Embryonic facial prominence (tissue), 1 donor: ENCODE measurements around the gene RAB11FIP2.

ENCODE experiments used
- DNase-seq: peaks from one replicate; pipeline ENCODE4 v3.0.0-alpha.2; 2016; ENCODE audit errors: extremely low spot score

Gene RAB11FIP2

DNA sequence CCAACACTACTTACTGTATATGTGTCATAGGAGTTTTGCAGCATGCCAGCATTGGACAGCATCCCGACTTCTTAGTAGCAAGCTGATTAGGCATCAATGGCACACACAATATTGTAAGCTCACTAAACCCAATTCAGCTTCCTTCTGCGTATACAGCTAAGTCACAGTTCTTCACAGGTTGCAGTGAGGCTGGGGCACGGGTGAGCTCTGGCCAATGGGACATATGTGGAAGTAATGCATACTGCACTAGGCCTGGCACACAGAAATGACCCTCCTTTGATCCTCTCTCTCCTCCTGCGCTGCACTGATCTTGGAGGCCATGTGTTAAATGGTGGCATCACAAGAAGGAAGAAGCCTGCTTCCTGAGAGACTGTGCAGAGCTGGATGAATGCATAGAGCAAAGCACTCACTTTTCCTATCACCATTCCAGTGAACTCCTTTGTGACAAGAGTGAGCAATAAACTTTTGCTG lies 11.9 kb downstream of the RAB11FIP2 start:
- DNase-seq, result no peak

DNA sequence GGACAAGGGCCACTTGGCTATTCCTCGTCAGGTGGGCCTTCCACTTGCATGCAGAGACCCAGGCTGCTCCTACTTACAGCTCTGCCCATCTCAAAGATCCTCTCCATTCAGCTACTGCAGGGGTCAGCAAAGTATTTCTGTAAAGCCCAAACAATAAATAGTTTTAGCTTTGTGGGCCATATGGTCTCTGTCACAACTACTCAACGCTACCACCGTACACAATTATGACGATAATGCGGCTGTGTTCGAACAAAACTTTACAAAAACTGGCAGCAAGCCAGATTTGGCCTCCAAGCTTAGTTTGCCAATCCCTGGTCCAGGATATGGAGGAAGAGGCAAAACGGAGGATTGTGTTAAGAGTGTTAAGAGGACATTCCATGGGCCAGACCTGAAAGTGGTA lies 12.8 kb downstream of the RAB11FIP2 start:
- no peak for DNase-seq

DNA sequence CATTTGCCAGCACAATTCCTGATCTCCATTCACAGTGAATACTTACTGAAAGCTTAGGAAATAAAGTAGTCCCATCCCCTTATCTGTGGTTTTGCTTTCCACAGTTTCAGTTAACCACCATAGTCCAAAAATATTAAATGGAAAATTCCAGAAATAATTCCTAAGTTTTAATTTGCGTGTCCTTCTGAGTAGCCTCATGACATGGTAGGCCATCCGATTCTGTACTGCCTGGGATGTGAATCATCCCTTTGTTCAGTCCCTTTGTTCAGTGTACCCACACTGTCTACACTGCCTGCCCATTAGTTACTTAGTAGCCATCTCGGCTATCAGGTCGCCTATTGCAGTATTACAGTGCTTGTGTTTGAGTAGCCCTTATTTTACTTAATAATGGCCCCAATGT lies 14.2 kb downstream of the RAB11FIP2 start:
- no peak for DNase-seq

DNA sequence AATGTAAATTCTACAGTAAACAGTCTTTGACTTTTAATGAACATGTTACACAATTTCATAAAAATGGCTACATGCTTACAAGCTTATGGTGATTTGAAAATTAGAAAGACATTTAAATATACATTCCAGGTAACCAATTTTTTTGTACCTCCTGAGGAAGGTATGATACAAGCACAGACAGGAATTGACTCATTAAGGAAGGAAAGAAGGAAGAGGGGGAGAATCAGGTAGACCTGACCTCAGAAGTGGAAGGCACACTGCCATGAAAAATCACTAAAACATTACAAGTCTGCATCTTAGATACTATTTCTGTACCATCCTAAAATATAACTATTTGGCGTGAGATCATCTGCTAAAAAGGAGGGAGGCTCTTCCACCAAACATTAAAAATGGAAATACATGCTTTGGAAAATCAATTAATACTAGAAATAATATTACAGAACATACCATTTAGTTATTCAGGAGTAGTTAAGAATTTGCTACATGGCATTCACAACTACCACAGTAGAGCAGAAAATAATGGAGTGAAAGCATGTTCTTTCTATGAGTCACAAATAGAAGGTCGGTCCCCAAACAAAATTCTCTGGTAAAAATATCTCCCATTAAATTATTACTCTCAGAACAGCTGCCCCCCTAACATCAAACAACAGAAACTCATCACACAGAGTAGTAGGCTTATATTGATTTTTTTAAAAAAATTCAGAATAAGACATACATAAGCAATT lies 15.2 kb downstream of the RAB11FIP2 start:
- no peak for DNase-seq

DNA sequence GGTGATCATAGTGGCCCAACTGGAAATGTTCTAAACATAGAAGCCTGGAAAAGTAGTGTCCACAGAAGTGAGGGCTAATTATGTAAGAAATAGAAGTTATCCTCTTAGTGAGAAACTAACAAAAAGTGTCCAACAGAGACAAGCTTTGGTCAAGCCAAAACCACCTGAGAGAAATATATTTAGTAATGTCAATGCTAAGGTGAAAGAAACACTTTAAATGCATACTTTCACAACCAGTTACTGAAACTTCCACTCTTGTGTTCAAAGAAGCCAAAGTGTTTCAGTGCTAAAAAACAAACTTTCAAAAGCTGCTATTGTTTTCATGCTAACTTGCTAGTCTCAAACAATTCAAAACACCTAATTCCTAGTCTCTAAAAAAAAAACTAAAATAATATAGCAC lies 18.1 kb downstream of the RAB11FIP2 start:
- no peak for DNase-seq

DNA sequence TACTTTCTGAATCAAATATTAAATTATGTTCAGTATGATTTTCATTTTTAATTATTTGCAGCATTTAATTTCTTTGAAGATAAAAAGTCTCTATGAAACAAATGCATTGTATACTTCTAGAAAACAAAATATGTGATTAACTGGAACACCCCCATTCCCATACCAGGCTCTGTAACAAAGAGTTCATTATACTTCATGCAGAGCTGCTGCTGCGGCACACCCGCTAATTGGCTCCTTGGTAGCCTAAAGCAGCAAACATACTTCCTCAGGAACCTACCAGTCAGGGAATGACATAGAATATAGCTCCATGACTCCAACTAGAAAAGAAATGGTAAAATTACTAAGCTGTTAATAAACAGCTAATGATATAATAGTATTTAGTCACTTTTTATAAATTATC lies 19.3 kb downstream of the RAB11FIP2 start:
- no peak for DNase-seq

DNA sequence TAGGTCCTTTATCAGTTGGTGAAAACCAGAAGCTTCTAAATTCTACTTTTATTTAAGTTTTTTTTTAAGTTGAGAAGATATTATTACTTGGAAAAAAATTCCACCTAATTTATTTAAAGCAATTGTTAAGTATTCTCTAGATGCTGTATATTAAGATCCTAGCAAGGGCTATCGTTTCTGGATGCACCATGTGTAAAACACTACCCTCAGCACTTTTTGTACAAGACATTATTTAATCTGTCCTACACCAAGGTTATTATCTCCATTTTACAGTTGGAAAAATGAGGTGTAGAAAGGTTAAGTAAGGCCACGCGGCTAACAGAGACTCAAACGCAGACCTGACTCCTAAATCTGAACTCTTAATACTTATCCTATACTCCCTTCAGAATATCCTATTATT lies 19.8 kb downstream of the RAB11FIP2 start:
- DNase-seq, result no peak

DNA sequence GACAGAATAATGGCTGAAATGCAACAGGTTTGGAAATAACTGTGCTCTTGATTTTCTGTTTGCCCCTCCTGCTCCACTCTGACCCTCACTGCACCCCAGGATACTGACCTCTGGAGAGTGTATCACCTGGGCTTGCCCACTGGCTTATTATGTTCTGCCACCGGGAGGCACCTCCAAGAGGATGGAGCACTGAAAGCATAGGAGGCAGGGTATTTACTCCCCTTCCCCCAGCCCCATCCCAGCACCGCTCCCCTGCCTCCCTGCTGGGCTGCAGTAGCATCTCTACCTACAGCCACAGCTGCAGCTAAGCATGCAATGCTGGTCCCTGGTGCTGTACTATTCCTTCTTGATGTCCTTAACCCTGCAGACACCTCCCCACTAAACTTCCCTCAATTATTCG lies 26.4 kb downstream of the RAB11FIP2 start:
- no peak for DNase-seq

DNA sequence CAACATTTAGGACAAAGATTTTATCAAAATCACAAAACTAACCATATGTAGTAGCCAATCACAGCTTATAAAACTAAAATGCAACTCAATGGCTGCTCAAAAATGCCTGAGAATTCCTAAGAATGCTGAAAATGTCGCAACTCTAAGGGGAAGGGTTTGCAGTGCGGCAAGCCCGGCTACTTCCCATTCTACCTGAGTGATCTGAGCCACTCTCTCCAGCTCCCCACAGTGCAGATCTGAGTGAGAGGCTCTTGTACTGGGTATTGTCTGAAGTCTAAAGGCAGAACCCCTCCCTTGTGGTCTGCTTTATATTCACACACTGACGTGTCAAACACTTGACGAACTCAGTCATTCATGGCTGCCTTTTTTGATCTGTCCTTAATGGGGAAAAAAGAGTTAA lies 28.9 kb downstream of the RAB11FIP2 start:
- no peak for DNase-seq

DNA sequence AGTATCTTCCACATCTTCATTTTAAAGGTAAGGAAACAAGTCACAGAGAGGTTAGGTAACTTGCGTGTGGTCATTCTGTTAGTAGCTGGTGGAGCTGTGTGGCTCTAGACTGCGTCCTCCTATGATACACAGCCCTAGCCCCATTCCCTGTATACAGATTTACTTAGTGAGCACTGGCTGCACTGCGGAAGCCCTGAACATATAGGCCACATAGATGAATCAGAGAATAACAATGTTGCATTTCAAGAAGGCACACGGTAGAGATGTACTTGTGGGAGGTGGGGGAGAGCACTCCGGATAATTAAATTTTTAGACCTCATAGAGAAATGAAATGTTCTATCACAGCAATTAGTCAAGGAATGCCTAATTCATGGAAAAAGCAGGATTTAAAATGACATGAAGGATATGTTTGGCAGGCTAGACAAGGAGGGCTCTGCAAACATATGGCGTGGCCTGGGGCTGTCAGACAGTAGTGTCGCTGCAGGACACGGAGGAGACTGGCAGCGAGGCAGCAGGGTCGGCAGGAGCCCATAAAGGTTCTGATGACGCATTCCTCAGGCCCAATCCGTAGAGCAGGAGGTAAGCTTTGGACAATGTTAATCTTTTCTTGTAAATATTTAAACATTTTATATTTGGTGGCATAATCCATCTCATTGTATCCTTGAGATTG lies 29.5 kb downstream of the RAB11FIP2 start:
- DNase-seq, result no peak

DNA sequence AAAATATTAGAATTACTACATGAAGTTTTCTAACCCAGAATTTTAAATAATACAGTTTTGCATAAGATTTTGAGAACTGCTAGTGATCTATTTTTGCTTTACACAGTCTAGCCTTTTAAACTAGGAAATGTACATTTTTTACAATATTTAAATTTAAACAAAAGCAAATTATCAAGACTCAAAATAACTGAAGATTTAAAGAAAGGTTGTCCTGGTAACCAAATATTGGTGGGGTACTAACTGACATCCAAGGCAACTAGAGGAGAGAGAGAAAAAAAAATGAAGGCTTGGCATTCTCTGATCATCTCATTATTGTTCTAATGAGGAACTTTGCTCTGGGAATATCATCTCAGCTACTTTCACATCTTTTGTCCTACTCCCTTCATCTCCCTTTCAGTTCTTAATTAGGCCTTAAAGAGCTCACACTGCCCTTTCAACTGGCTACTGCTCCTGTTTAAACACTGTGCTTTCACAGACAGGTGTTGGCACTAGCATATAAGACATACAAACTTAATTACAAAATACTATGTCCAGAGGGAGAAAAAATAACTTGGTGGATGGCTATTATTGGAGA lies 33.7 kb downstream of the RAB11FIP2 start:
- no peak for DNase-seq

DNA sequence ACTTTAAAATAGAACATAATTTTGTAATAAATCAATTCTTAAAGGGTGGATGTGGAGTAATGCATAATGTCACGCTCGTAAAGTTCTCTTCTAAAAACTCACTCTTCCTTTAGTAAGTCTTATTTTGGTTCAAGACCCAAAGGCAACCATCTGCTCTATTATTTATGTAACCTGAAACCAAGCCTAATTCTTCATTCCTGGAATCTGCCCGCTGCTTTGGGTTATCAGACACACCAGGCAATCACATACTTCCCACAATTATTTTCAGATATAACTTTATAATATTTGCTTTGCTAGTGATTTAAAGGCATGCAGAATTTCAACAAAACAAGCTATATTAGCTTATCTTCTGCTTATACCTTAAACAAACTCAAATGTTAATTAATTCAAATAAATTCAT lies 39.0 kb downstream of the RAB11FIP2 start:
- no peak for DNase-seq

DNA sequence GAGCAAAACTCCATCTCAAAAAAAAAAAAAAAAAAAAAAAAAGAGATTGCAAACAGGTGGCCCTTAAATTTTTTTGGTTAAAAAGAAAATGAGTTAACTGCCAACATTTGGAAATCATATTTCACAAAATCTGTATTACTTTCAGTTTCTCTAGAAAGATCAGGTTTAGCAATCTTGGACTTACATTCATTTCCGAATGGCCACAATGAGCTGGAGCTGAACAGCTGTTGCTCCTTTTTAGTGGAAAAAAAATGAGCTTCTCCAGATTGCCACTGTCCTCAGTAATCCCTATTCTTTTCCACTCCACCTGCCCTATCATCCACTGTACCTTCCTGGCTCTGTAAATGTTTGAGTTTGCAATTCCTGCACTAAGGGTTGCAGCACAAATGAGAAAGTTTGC lies 43.6 kb downstream of the RAB11FIP2 start:
- DNase-seq, result no peak

DNA sequence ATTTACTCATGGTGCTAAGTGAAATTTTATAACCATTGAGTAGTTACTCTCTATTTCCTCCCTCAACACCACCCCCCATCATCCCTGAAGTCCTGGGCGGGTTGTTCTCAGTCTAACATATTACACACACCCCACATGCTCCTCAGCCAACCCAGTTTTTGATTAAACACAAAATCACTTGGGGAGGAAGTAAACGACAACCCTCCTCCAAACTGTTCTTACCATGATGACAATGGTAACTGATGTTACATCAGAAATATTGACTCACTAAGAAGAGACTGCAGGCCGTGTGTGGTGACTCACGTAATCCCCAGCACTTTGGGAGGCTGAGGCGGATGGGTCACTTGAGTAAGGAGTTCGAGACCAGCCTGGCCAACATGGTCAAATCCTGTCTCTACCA lies 44.2 kb downstream of the RAB11FIP2 start:
- no peak for DNase-seq

DNA sequence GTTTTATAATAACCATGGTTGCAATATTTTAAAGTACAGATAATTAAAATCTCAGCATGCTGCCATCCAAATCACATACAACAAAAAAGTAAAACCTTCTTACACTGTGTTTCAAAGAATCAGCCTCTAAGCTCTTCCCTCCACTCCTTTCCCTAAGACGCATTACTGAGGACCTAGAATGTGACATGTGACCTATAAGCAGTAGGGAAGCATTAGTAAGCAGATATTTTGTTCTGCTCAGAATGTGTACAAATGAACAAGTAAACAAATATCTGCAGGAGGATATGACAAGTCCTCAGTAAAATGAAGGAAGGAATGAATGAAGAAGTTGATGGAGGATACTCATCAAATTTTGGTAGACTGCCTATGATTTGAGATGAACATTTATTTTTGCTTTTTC lies 49.1 kb downstream of the RAB11FIP2 start:
- no peak for DNase-seq

DNA sequence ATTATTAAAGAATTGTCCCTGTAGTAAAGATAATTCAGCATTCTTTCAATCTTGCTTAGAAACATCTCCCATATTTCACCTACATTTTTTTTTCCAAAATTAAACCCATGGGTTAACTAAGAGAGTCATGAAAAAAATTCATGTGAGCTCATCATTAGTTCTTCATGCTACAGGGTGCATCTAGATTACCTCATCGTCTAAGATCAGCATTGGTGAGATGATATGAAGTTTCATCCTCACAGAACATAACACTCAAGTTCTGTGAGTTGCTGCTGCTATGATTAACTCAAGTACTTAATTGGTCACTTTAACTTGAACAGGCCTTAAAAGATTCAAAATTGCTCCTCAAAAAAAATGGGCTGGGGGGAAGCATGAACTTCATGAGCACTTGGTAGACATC lies 50.0 kb downstream of the RAB11FIP2 start:
- DNase-seq, result no peak

DNA sequence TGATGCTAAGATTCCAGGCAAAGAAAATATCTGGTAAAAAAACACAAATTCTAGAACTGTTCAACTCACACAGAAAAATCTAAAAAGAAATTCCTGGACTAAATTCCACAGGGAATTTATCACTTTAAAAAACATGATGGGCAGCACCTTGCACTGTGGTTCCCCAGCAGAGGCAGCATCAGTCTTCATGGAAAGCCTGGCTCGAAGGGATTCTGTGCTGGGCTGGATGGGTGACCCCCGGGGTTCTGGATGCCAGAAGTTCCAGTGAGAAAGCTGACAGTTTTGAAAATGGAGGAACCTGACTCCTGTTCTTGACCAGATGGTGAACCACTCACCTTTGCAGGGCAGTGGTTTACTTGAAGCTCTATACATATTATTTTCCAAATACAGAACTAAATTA lies 52.0 kb downstream of the RAB11FIP2 start:
- no peak for DNase-seq

DNA sequence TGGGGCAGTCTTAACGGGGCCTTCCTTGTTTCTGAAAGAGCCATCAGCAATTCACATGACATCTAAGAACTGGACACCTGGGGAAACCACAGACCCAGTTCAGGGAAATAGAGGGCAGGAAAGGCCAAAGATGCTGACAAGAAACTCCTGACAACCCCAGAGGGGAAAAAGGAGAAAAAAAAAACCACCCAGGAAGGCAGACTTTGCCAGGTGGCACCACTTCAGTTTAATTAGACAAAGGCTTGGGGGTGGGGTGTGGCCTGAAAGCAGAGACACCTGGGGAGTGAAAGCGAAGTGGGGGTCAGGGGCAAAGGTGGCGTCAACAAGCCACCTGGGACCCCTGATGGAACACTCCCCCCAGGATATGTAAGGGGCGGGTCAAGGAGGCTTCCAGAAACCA lies 53.6 kb downstream of the RAB11FIP2 start:
- no peak for DNase-seq

DNA sequence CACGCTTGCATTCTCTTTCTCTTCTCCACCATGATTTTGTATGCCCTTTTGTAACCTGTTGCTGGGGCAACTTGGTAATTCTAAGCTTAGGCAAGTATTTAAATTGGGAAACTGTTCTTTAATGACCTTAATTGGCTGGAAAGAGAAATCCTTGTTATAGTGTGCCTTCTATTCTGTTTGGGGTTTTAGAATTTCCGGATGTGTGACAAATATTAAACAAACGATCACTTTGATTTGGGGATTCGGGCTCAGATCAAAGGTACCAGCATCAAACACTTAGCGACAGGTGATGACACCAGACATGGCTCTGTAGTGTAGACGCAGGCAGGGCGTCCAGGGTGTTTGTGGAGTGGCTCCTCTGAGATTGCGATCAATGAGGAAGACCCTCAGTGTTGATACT lies 55.0 kb downstream of the RAB11FIP2 start:
- no peak for DNase-seq

DNA sequence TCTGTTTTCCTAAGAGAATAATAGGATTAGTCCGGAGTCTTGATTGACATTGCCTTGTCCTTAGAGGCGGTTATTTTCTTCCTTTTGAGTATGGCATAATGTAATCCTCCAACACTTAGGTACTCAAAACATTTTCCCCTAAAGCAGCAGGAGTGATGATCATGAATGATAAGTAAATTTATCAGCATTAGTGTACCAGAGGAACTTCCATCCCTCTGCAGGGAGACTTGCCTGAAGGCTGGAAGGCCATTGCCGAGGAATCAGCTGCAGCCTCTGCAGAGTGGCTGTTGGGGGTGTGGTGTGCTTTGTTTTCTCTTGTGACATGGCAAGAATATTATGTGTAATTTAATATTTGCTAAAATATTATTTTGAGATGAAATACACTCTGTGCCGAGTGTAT lies 56.8 kb downstream of the RAB11FIP2 start:
- no peak for DNase-seq

DNA sequence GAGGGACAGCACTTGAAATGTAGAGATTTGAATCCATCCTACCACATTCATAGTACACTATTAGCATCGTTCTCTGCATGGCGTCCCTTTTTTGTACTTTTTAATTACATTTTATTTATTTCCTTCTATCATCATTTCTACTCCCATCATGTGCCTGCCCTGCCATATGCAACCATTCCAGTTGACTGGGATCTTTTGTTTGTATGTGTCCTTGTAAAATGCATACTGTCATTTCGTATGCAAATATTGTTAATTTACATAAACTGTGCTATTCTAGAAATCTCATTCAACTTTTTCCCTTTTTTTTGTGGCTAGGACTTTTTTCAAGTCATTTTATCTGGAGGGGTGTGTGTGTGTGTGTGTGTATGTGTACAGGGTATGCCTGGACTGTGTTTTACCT lies 57.9 kb downstream of the RAB11FIP2 start:
- DNase-seq, result no peak

DNA sequence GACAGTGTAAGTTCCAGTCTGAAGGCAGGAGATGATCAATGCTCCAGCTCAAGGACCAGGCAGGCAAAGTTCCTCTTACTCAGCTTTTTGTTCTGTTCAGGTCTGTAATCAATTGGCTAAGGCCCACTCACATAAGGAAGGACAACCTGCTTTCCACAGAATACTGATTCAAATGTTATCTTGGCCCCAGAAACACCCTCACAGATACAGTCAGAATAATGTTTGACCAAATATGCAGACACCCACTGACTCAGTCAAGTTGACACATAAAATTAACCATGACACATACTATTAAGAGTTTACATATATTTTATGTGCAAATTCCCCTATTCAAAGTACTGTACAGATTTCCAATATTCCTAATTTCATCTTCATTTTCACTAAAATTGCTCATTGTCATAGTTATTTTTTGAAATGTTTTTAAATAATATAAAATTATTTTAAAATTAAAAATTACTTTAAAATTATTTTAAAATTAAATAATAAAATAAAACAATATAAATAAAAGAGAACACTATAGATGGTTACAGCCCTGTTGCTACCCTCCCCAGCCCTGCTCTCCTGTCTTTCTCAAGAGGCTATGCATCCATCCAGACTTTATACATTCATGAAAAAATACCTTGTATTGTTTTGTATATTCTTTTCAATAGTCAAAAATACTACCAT lies 59.4 kb downstream of the RAB11FIP2 start:
- no peak for DNase-seq

DNA sequence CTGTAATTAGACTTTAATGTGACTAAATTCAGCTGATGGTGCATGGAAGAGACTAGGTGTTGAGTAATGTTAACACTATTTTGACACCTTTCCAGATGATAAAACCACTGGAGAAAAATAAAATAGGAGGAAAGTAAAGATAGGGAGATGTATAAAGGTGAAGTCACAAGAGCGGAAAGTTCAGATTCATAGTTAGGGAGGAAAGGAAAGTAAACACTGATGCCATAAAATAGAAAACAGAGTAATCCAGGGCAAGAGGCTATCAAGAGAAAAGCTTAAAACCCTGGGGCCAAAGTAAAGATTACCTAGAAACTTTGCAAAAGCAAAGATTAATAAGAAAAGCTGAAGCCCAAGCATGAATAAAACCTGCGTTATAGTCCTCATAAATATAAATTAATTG lies 62.8 kb downstream of the RAB11FIP2 start:
- DNase-seq, result no peak
